MM.1S (cell line): Measurements from ENCODE around the gene BTNL8.

Experiments
- DNase-seq: peaks from one replicate; pipeline ENCODE4 v3.0.0-alpha.2; 2015
- H2AFZ ChIP-seq: fragments of 300-600 bp; sonication (generic); 2 replicates; pipeline ENCODE4 v1.6.0; 2016; ENCODE audit warnings: antibody characterized with exemption, low read length
- H3F3A ChIP-seq: fragments of 300-600 bp; sonication (generic); 2 replicates; pipeline ENCODE4 v1.6.1; 2016; ENCODE audit warnings: mild to moderate bottlenecking, antibody characterized with exemption, low read length, moderate library complexity, mixed read lengths; ENCODE audit not compliant: insufficient read depth
- H3K27ac ChIP-seq: fragments of 300-600 bp; sonication (generic); 2 replicates; pipeline ENCODE4 v1.5.1; 2016; ENCODE audit warnings: mild to moderate bottlenecking, low read length
- H3K27me3 ChIP-seq: fragments of 300-600 bp; sonication (generic); replicated peaks from 2 replicates; pipeline ENCODE4 v1.6.0; 2016; ENCODE audit warnings: low read length; ENCODE audit not compliant: insufficient read depth
- H3K36me3 ChIP-seq: fragments of 300-600 bp; sonication (generic); replicated peaks from 2 replicates; pipeline ENCODE4 v1.6.1; 2016; ENCODE audit warnings: mild to moderate bottlenecking, low read length, mixed read lengths; ENCODE audit not compliant: insufficient read depth
- H3K4me1 ChIP-seq: fragments of 300-600 bp; sonication (generic); 2 replicates; pipeline ENCODE4 v1.6.1; 2016; ENCODE audit warnings: low read length, mixed read lengths
- H3K4me2 ChIP-seq: fragments of 300-600 bp; sonication (generic); 2 replicates; pipeline ENCODE4 v1.6.0; 2016; ENCODE audit warnings: low read depth, low read length
- H3K4me3 ChIP-seq: fragments of 300-600 bp; sonication (generic); 2 replicates; pipeline ENCODE4 v1.5.1; 2016; ENCODE audit warnings: low read length, mixed read lengths
- H3K79me2 ChIP-seq: fragments of 300-600 bp; sonication (generic); 2 replicates; pipeline ENCODE4 v1.6.1; 2016; ENCODE audit warnings: mixed run types, low read length, mixed read lengths
- H3K9ac ChIP-seq: fragments of 300-600 bp; sonication (generic); 2 replicates; pipeline ENCODE4 v1.6.1; 2016; ENCODE audit warnings: low read length, mixed read lengths
- H3K9me2 ChIP-seq: fragments of 300-600 bp; sonication (generic); replicated peaks from 2 replicates; pipeline ENCODE4 v1.6.1; 2016; ENCODE audit warnings: mild to moderate bottlenecking, low read length, mixed read lengths; ENCODE audit not compliant: insufficient read depth
- H3K9me3 ChIP-seq: fragments of 300-600 bp; sonication (generic); replicated peaks from 2 replicates; pipeline ENCODE4 v1.6.1; 2016; ENCODE audit warnings: mild to moderate bottlenecking, low read length, mixed read lengths; ENCODE audit not compliant: insufficient read depth
- H4K20me1 ChIP-seq: fragments of 300-600 bp; sonication (generic); 2 replicates; pipeline ENCODE4 v1.6.1; 2016; ENCODE audit warnings: mild to moderate bottlenecking, low read length, moderate library complexity, mixed read lengths; ENCODE audit not compliant: insufficient read depth
- EZH2 ChIP-seq: fragments of 300-600 bp; sonication (generic); optimal IDR thresholded peaks from 2 replicates; pipeline ENCODE3; 2017; ENCODE audit warnings: low read depth, mild to moderate bottlenecking, antibody characterized with exemption, low read length, mixed read lengths
- EZH2phosphoT487 ChIP-seq: fragments of 300-600 bp; sonication (generic); IDR thresholded peaks from 2 replicates; pipeline ENCODE4 v1.6.1; 2018; ENCODE audit warnings: antibody characterized with exemption, low read length
- TF ChIP-seq, protein P1 (sequence below): fragments of 300-600 bp; sonication (generic); IDR thresholded peaks from 2 replicates; pipeline ENCODE4 v1.5.1; 2016; ENCODE audit warnings: antibody characterized with exemption, low read length, mixed read lengths

The BTNL8 gene

DNA sequence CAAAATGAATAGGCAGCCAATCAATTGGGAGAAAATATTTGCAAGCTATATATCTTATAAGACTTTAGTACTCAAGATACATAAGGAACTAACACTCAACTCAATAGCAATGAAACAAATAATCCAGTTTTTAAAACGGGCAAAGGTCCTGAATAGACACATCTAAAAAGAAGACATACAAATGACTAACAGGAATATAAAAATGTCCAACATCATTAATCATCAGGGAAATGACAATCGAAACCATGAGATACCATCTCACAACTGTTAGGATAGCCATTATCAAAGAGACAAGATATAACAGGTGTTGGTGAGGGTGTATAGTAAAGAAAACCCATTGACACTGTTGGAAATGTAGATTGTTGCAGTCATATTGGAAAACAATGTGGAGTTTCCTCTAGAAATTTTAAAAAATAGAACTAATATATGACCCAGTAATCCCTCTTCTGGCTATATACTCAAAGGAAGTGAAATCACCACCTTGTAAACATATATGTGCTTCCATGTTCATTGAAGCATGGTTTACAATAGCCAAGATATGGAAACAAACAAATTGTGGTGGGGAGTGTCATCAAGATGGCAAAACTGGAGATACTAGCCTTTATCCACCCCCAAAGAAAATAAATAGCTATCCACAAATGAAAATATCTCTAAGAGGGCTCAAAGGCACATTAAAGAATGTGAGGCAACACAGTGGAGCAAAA, 75.8 kb downstream of the BTNL8 start:
- Histone ChIP-seq H3K4me2 (no peak overlapping the region), H3K4me3 (no peak overlapping the region), H3K9me3 (no peaks in the 10 kb centered on the region), H2AFZ (no peak overlapping the region), H3F3A (no peaks in the 10 kb centered on the region), H3K27ac (no peak overlapping the region), H3K36me3 (no peaks in the 10 kb centered on the region), H4K20me1 (no peaks in the 10 kb centered on the region), H3K27me3 (no peaks in the 10 kb centered on the region), H3K9me2 (no peaks in the 10 kb centered on the region), H3K4me1 (no peaks in the 10 kb centered on the region), H3K9ac (no peak overlapping the region), H3K79me2 (no peaks in the 10 kb centered on the region)
- TF ChIP-seq EZH2phosphoT487, result no peak
- DNase-seq, result no peak

GRCh38 chr5:180975338-180975737, 76.4 kb downstream of the BTNL8 start:
- DNase-seq, result no peak
- H3K9me2 ChIP-seq, result no peaks in the 10 kb centered on the region
- no peak overlapping the region for H2AFZ ChIP-seq
- no peaks in the 10 kb centered on the region for H4K20me1 ChIP-seq
- H3F3A ChIP-seq, result no peaks in the 10 kb centered on the region
- H3K4me1 ChIP-seq, result no peaks in the 10 kb centered on the region
- no peaks in the 10 kb centered on the region for H3K79me2 ChIP-seq
- no peaks in the 10 kb centered on the region for H3K27me3 ChIP-seq
- no peak overlapping the region for H3K9ac ChIP-seq
- no peak overlapping the region for H3K4me3 ChIP-seq
- H3K27ac ChIP-seq, result no peak overlapping the region
- no peaks in the 10 kb centered on the region for H3K9me3 ChIP-seq
- TF ChIP-seq, protein P1, sequence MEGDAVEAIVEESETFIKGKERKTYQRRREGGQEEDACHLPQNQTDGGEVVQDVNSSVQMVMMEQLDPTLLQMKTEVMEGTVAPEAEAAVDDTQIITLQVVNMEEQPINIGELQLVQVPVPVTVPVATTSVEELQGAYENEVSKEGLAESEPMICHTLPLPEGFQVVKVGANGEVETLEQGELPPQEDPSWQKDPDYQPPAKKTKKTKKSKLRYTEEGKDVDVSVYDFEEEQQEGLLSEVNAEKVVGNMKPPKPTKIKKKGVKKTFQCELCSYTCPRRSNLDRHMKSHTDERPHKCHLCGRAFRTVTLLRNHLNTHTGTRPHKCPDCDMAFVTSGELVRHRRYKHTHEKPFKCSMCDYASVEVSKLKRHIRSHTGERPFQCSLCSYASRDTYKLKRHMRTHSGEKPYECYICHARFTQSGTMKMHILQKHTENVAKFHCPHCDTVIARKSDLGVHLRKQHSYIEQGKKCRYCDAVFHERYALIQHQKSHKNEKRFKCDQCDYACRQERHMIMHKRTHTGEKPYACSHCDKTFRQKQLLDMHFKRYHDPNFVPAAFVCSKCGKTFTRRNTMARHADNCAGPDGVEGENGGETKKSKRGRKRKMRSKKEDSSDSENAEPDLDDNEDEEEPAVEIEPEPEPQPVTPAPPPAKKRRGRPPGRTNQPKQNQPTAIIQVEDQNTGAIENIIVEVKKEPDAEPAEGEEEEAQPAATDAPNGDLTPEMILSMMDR, result no peak
- TF ChIP-seq EZH2phosphoT487, result no peak
- no peak for TF ChIP-seq EZH2
- H3K36me3 ChIP-seq, result no peaks in the 10 kb centered on the region
- no peak overlapping the region for H3K4me2 ChIP-seq

DNA sequence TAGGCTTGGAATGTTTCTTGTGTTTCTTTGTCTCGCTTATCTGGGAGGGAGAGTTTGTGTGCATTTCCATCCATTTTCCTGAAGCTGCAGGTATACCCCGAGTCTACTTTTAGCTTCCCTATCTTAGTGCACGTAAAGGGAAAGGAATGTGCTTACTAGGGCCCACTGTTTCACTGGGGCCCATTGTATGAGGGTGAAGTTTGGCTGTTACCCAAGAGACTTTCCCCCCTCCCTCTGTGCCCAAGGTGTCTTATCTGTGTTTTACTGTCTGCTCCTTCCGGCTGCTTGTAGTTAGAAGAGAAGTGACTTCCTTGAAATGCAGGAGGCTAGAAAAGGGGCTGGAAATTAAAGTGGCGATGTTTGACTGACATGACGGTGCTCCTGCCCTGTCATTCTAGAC, 77.6 kb downstream of the BTNL8 start:
- no peak overlapping the region for H3K9ac ChIP-seq
- DNase-seq, result no peak
- H3F3A ChIP-seq, result no peaks in the 10 kb centered on the region
- H3K27me3 ChIP-seq, result no peaks in the 10 kb centered on the region
- H3K27ac ChIP-seq, result no peak overlapping the region
- H3K4me2 ChIP-seq, result no peak overlapping the region
- no peaks in the 10 kb centered on the region for H3K36me3 ChIP-seq
- no peaks in the 10 kb centered on the region for H3K4me1 ChIP-seq
- H3K9me2 ChIP-seq, result no peaks in the 10 kb centered on the region
- H3K4me3 ChIP-seq, result no peak overlapping the region
- H3K79me2 ChIP-seq, result no peaks in the 10 kb centered on the region
- H4K20me1 ChIP-seq, result no peaks in the 10 kb centered on the region
- H3K9me3 ChIP-seq, result no peaks in the 10 kb centered on the region
- TF ChIP-seq, protein P1, result no peak
- TF ChIP-seq EZH2 (no peak), EZH2phosphoT487 (no peak)
- no peak overlapping the region for H2AFZ ChIP-seq

- H3K4me3 ChIP-seq, result no peak overlapping the region
- H2AFZ ChIP-seq, result no peak overlapping the region
- no peak overlapping the region for H3K4me2 ChIP-seq
- H3K27me3 ChIP-seq, result no peaks in the 10 kb centered on the region
- no peaks in the 10 kb centered on the region for H3F3A ChIP-seq
- DNase-seq, result no peak
- H3K79me2 ChIP-seq, result no peaks in the 10 kb centered on the region
- H4K20me1 ChIP-seq, result no peaks in the 10 kb centered on the region
- no peak overlapping the region for H3K27ac ChIP-seq
- no peaks in the 10 kb centered on the region for H3K9me2 ChIP-seq
- no peak overlapping the region for H3K9ac ChIP-seq
- TF ChIP-seq, protein P1, result no peak
- TF ChIP-seq EZH2 (no peak), EZH2phosphoT487 (no peak)
- no peaks in the 10 kb centered on the region for H3K36me3 ChIP-seq
- H3K9me3 ChIP-seq, result no peaks in the 10 kb centered on the region
- H3K4me1 ChIP-seq, result no peaks in the 10 kb centered on the region
These were observed 78.9 kb downstream of the BTNL8 start for GRCh38 chr5:180977852-180978251.
